ENCODE data around the gene MAMDC4.

DNA sequence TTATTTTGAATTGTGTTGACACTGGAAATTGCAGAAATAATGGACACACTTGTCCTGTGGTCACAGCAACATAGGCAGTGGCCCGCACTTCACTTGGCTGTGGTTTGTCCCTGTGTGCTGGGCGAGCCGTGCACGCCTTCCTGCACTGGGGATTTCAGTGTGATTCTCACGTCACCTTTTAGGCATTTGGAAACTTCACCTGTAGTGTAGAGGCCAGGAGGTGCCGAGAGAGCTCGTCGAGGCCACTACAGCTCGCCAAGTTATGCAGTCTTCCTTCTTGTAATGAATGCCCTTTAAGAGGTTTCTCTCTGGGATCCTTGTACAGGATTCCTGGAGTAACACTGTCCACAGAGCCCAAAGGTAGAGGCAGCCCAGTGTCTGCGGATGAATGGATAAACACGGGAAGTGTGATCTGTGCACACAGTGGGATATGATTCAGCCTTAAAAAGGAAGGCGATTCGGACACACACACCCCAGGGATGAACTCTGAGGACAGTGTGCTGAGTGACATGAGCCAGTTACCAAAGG, 48.9 kb downstream of the MAMDC4 start:
- no peak for TF ChIP-seq POLR2A (IDR thresholded peaks at IDR 0.05)
- TF ChIP-seq, protein P1, sequence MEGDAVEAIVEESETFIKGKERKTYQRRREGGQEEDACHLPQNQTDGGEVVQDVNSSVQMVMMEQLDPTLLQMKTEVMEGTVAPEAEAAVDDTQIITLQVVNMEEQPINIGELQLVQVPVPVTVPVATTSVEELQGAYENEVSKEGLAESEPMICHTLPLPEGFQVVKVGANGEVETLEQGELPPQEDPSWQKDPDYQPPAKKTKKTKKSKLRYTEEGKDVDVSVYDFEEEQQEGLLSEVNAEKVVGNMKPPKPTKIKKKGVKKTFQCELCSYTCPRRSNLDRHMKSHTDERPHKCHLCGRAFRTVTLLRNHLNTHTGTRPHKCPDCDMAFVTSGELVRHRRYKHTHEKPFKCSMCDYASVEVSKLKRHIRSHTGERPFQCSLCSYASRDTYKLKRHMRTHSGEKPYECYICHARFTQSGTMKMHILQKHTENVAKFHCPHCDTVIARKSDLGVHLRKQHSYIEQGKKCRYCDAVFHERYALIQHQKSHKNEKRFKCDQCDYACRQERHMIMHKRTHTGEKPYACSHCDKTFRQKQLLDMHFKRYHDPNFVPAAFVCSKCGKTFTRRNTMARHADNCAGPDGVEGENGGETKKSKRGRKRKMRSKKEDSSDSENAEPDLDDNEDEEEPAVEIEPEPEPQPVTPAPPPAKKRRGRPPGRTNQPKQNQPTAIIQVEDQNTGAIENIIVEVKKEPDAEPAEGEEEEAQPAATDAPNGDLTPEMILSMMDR (IDR thresholded peaks at IDR 0.05), result no peak

All from gastroesophageal sphincter (tissue), 3 donors.